HepG2 (cell line): ENCODE results near the gene ECM1. TPM values are rescaled to one million over a fixed set of nuclear protein-coding genes. Genes with fewer than 3 reads are reported as not detected.

Experiments
- ATAC-seq: fragments of 200-7000 bp; cut with Tn5 transposase; 3 replicates; pipeline ENCODE4 v1.9.1; 2020; ENCODE audit warnings: mild to moderate bottlenecking, moderate library complexity
- BruUV-seq: library from RNA; stranded (reverse); fragments of 400-500 nt; replicated peaks from 2 replicates; lab custom pipeline; 2021; lab: Mats Ljungman, UMichigan
- CTCF ChIA-PET: fragments of 300-600 bp; formaldehyde crosslinking; extraction: SDS; loops from one replicate; lab custom pipeline; 2021; ENCODE audit warnings: low total read pairs, inconsistent platforms, low intra/inter-chr PET ratio; lab: Yijun Ruan, JAX
- POLR2A ChIA-PET: fragments of 350-600 bp; sonication (Branson Sonifier 250); formaldehyde crosslinking; loops from one replicate; lab custom pipeline; 2020; ENCODE audit warnings: antibody characterized with exemption, inconsistent platforms; lab: Yijun Ruan, JAX
- DNase-seq: peaks from one replicate; pipeline ENCODE4 v3.0.0-alpha.2; 2015; ENCODE audit warnings: low spot score
- FAIRE-seq: peaks from 3 replicates; lab custom pipeline; 2011; peaks lifted over from hg19 to GRCh38; lab: Jason Lieb, UNC
- H2AFZ ChIP-seq: one replicate; pipeline ENCODE4 v1.6.1; 2011; ENCODE audit warnings: low read length, inconsistent platforms
- H3K27ac ChIP-seq: fragments of 300-600 bp; 3 replicates; pipeline ENCODE4 v1.8.0; 2011; ENCODE audit warnings: mixed run types, mild to moderate bottlenecking, mixed read lengths, low read length, inconsistent platforms; ENCODE audit not compliant: insufficient read depth; ENCODE audit errors: extremely low read length
- H3K27me3 ChIP-seq, 2 experiments: fragments of 200-600 bp in 1 of 2; 2 replicates in 1 of 2; 3 replicates in 1 of 2; pipeline versions ENCODE4 v1.6.0 to v1.8.0; 2011; ENCODE audit warnings: low read length in 2 of 2, mild to moderate bottlenecking in 2 of 2, moderate library complexity in 2 of 2, inconsistent platforms in 1 of 2; ENCODE audit not compliant: insufficient read depth in 2 of 2, control insufficient read depth in 1 of 2
- H3K36me3 ChIP-seq, 2 experiments: fragments of 200-600 bp in 1 of 2; replicated peaks in 1 of 2; 2 replicates in 1 of 2; 3 replicates in 1 of 2; pipeline versions ENCODE4 v1.5.1 to v1.8.0; 2011; ENCODE audit warnings: low read length in 2 of 2, inconsistent platforms in 1 of 2; ENCODE audit not compliant: insufficient read depth in 2 of 2, control insufficient read depth in 1 of 2
- H3K4me1 ChIP-seq: 2 replicates; pipeline ENCODE4 v1.5.1; 2012; ENCODE audit warnings: low read length, inconsistent platforms; ENCODE audit not compliant: insufficient read depth
- H3K4me2 ChIP-seq: 2 replicates; pipeline ENCODE4 v1.6.0; 2011; ENCODE audit warnings: low read depth, low read length, inconsistent platforms
- H3K4me3 ChIP-seq, 3 experiments: fragments of 200-600 bp in 1 of 3; sonication (generic), shearing (Covaris generic) in 1 of 3; replicated peaks in 1 of 3; 2 replicates each; pipeline ENCODE4 v1.5.1; 2011 to 2016; ENCODE audit warnings: low read length in 3 of 3, inconsistent platforms in 2 of 3, low read depth in 2 of 3, mild to moderate bottlenecking in 2 of 3, control low read depth in 1 of 3, mixed read lengths in 1 of 3; ENCODE audit not compliant: insufficient read depth in 1 of 3
- H3K79me2 ChIP-seq: one replicate; pipeline ENCODE4 v1.6.1; 2011; ENCODE audit warnings: low read length, inconsistent platforms; ENCODE audit not compliant: insufficient read depth
- H3K9ac ChIP-seq: 2 replicates; pipeline ENCODE4 v1.6.0; 2011; ENCODE audit warnings: mild to moderate bottlenecking, low read depth, low read length, inconsistent platforms; ENCODE audit not compliant: insufficient read depth
- H3K9me3 ChIP-seq: 2 replicates; pipeline ENCODE4 v1.5.1; 2012; ENCODE audit warnings: mild to moderate bottlenecking, low read length
- H4K20me1 ChIP-seq: 2 replicates; pipeline ENCODE4 v1.6.0; 2011; ENCODE audit warnings: inconsistent platforms, mild to moderate bottlenecking, low read length, moderate library complexity; ENCODE audit not compliant: insufficient read depth
- BCL6 ChIP-seq: IDR thresholded peaks from 2 replicates; pipeline ENCODE4 v1.6.1; 2016; ENCODE audit warnings: missing genetic modification reagents, missing compliant biosample characterization
- CTCF ChIP-seq: sonication (generic); formaldehyde crosslinking; IDR thresholded peaks from 2 replicates; pipeline ENCODE4 v1.5.0; 2020; ENCODE audit warnings: mild to moderate bottlenecking, missing genetic modification reagents, moderate library complexity
- GFI1 ChIP-seq: sonication (generic); formaldehyde crosslinking; IDR thresholded peaks from 2 replicates; pipeline ENCODE4 v1.5.0; 2020; ENCODE audit warnings: missing genetic modification reagents, mild to moderate bottlenecking, borderline replicate concordance
- NCOA1 ChIP-seq: sonication (generic); formaldehyde crosslinking; IDR thresholded peaks from 2 replicates; pipeline ENCODE4 v1.9.0; 2021; ENCODE audit warnings: missing genetic modification reagents
- SMC3 ChIP-seq: IDR thresholded peaks from 2 replicates; pipeline ENCODE4 v1.6.1; 2011; ENCODE audit warnings: low read length, improper control_type of control experiment
- STAG1 ChIP-seq: sonication (generic); formaldehyde crosslinking; IDR thresholded peaks from 2 replicates; pipeline ENCODE4 v1.4.0; 2020; ENCODE audit warnings: missing genetic modification reagents
- WGBS: methylation state at CpG from one replicate; pipeline ENCODE4 v1.1.6; 2017; ENCODE audit warnings: low lambda C conversion rate; 5-methylcytosine and 5-hydroxymethylcytosine counted together
- in situ Hi-C: cut with HindIII; loops from 2 replicates; pipeline ENCODE4 v1.10.0; 2017; ENCODE audit warnings: low pct_unique_long_range_greater_than_20kb; ENCODE audit not compliant: extremely low pct_ligation_motif_present
- intact Hi-C: fragments of 100-400 bp; cut with micrococcal nuclease; formaldehyde crosslinking; loops from one replicate; pipeline ENCODE4 v1.10.0; 2022; ENCODE audit not compliant: unreplicated experiment
- polyA plus RNA-seq, 8 experiments: library from polyadenylated mRNA; depleted of rRNA in 3 of 8; stranded (reverse) in 7 of 8; unstranded in 1 of 8; fragments of >200 nt; fragmentation: Illumina TruSeq in 4 of 8; extraction: Trizol in 4 of 8; gene quantifications; 2 replicates each; pipeline versions ENCODE4 v1.2.1 to v1.2.3, GENCODE V29; 2011 to 2016; ENCODE audit warnings: low read depth in 4 of 8, missing spikeins in 1 of 8, mixed read lengths in 1 of 8; ENCODE audit not compliant: insufficient read depth in 1 of 8
- total RNA-seq, 5 experiments: library from RNA; depleted of rRNA; stranded (reverse); fragments of >200 nt; fragmentation: Illumina TruSeq; extraction: Trizol; gene quantifications; 2 replicates each; pipeline ENCODE4 v1.2.3, GENCODE V29; 2016; ENCODE audit warnings: low read depth in 1 of 5

The ECM1 gene
- total and polyA plus RNA-seq, 2 of the 13 experiments (the other 11 are each of a cell fraction or from before 2014, with no cell fraction given) = 0.42 to 1.0 TPM

- 0 out of 2 replicates have a peak, but pooled peaks have one; percentile 36 for TF ChIP-seq SMC3
- peak; percentile 65 for TF ChIP-seq STAG1
- TF ChIP-seq CTCF = peak; percentile 53
- TF ChIP-seq NCOA1 = no peak
- no peak for TF ChIP-seq GFI1 (CRISPR knock-in tag)
- TF ChIP-seq BCL6 (CRISPR knock-in tag) = no peak
- peaks cover 11% of the 10 kb centered on the region for H3K79me2 ChIP-seq
- H3K9ac ChIP-seq = peak overlapping the region; percentile 19; the same call in 1 of the 2 replicates
- H3K4me2 ChIP-seq = peak overlapping the region; percentile 70
- no peak for FAIRE-seq
- H3K36me3 ChIP-seq = peaks cover 2 to 9% of the 10 kb centered on the region in 2 experiments; a peak in 2 of 5 replicates
- H3K9me3 ChIP-seq = no peaks in the 10 kb centered on the region
- 5% methylated on average over 2 of the region's 2 CpGs for WGBS
- peaks cover 30% of the 10 kb centered on the region for H3K4me1 ChIP-seq
- peak overlapping the region; percentile 26 for H3K27ac ChIP-seq
- ChIA-PET POLR2A (interaction anchor here (2.0 to 2.3 kb wide), 2 partner anchors 11 to 31 kb away, joined by 5 to 6 read pairs; partner anchors contain the start of gene FALEC), CTCF (interaction anchor here (0.8 to 1.9 kb wide), 2 partner anchors 21 to 76 kb away, joined by 3 to 7 read pairs; no protein-coding TSS in a partner anchor)
- BruUV-seq = no TSS peak
- H3K4me3 ChIP-seq = no peak overlapping the region
- H4K20me1 ChIP-seq = no peaks in the 10 kb centered on the region
- H3K27me3 ChIP-seq = no peaks in the 10 kb centered on the region
- peak overlapping the region; percentile 96 for H2AFZ ChIP-seq
- peak; percentile 31; the same call in 2 of the 3 replicates for ATAC-seq
- in situ Hi-C loops = loop anchor here (5.0 kb wide), 1 partner anchor 47 kb away; no protein-coding TSS in a partner anchor
- intact Hi-C loops = loop anchor here (5.0 kb wide), 1 partner anchor 137 kb away; no protein-coding TSS in a partner anchor
- DNase-seq = peak; percentile 35
Measured at GRCh38 chr1:150484861-150485260, 23.0 kb upstream of the ECM1 start.
